HEK293 (cell line): ENCODE measurements around the gene HHAT.

Experiments used
- CTCF ChIP-seq: fragments of 450-650 bp; formaldehyde crosslinking; IDR thresholded peaks from 2 replicates; pipeline ENCODE4 v1.5.1; 2016; ENCODE audit warnings: missing biosample characterization, missing genetic modification characterization
- KLF16 ChIP-seq: fragments of 450-650 bp; formaldehyde crosslinking; IDR thresholded peaks from 2 replicates; pipeline ENCODE4 v1.5.1; 2017; ENCODE audit warnings: missing biosample characterization, missing genetic modification characterization
- PBX3 ChIP-seq: sonication (generic); formaldehyde crosslinking; IDR thresholded peaks from 2 replicates; pipeline ENCODE4 v1.8.1; 2022; ENCODE audit warnings: mild to moderate bottlenecking, moderate library complexity, missing genetic modification reagents
- PRDM1 ChIP-seq: fragments of 450-650 bp; formaldehyde crosslinking; IDR thresholded peaks from 2 replicates; pipeline ENCODE4; 2016; ENCODE audit warnings: missing biosample characterization, missing genetic modification characterization
- YY2 ChIP-seq: fragments of 450-650 bp; formaldehyde crosslinking; IDR thresholded peaks from 2 replicates; pipeline ENCODE4 v1.5.1; 2016; ENCODE audit warnings: missing biosample characterization, missing genetic modification characterization
- ZBTB20 ChIP-seq: fragments of 450-650 bp; formaldehyde crosslinking; IDR thresholded peaks from 2 replicates; pipeline ENCODE4 v1.5.1; 2016; ENCODE audit warnings: missing biosample characterization, missing genetic modification characterization
- ZNF239 ChIP-seq: fragments of 450-650 bp; formaldehyde crosslinking; IDR thresholded peaks from 2 replicates; pipeline ENCODE4 v1.5.1; 2016; ENCODE audit warnings: missing biosample characterization, missing genetic modification characterization
- ZNF302 ChIP-seq: fragments of 450-650 bp; formaldehyde crosslinking; IDR thresholded peaks from 2 replicates; pipeline ENCODE4 v1.5.1; 2016; ENCODE audit warnings: missing biosample characterization, missing genetic modification characterization, low read depth
- ZNF350 ChIP-seq: fragments of 450-650 bp; formaldehyde crosslinking; IDR thresholded peaks from 2 replicates; pipeline ENCODE4 v1.5.0; 2017; ENCODE audit warnings: missing biosample characterization, mild to moderate bottlenecking, missing genetic modification characterization
- ZNF501 ChIP-seq: fragments of 450-650 bp; formaldehyde crosslinking; IDR thresholded peaks from 2 replicates; pipeline ENCODE4 v1.5.1; 2016; ENCODE audit warnings: missing biosample characterization, missing genetic modification characterization
- ZNF639 ChIP-seq: fragments of 450-650 bp; formaldehyde crosslinking; IDR thresholded peaks from 2 replicates; pipeline ENCODE4 v1.5.1; 2016; ENCODE audit warnings: missing biosample characterization, missing genetic modification characterization

GRCh38 chr1:210669951-210670350, 341.2 kb downstream of the HHAT start:
- TF ChIP-seq CTCF (no peak), ZNF302 (tag by site-specific recombination) (no peak), ZNF239 (tag by site-specific recombination) (no peak), ZNF501 (no peak), KLF16 (tag by site-specific recombination) (no peak), YY2 (tag by site-specific recombination) (no peak), PRDM1 (tag by site-specific recombination) (no peak), ZNF639 (no peak), ZBTB20 (tag by site-specific recombination) (no peak), PBX3 (CRISPR knock-in tag) (no peak), ZNF350 (tag by site-specific recombination) (no peak)
